Mesenchymal stem cell (in vitro differentiated cells and primary cell): ENCODE results near the gene TMEM183A.

Source experiments
- DNase-seq: peaks from one replicate; pipeline ENCODE4 v3.0.0-alpha.2; 2013
- H2AFZ ChIP-seq: one replicate; pipeline ENCODE4 v1.6.1; 2013; ENCODE audit warnings: low read depth, mild to moderate bottlenecking, control low read depth, inconsistent platforms, low read length, moderate library complexity
- H2AK5ac ChIP-seq: 2 replicates; pipeline ENCODE4 v1.6.1; 2013; ENCODE audit warnings: low read length, moderate library complexity, mild to moderate bottlenecking, inconsistent platforms; ENCODE audit not compliant: severe bottlenecking
- H2BK120ac ChIP-seq: one replicate; pipeline ENCODE4 v1.6.1; 2013; ENCODE audit warnings: low read depth, mild to moderate bottlenecking, inconsistent platforms, low read length, moderate library complexity
- H2BK12ac ChIP-seq, 2 experiments: one replicate each; pipeline ENCODE4 v1.6.1; 2013; ENCODE audit warnings: inconsistent platforms in 2 of 2, low read length in 2 of 2, mild to moderate bottlenecking in 2 of 2, moderate library complexity in 2 of 2, control low read depth in 1 of 2
- H2BK15ac ChIP-seq: one replicate; pipeline ENCODE4 v1.6.1; 2013; ENCODE audit warnings: mild to moderate bottlenecking, low read depth, inconsistent platforms; ENCODE audit not compliant: poor library complexity, severe bottlenecking
- H2BK5ac ChIP-seq: 2 replicates; pipeline ENCODE4 v1.6.1; 2013; ENCODE audit warnings: low read depth, mild to moderate bottlenecking, low read length, control low read depth, inconsistent platforms; ENCODE audit not compliant: poor library complexity, severe bottlenecking
- H3K14ac ChIP-seq, 2 experiments: one replicate each; pipeline ENCODE4 v1.6.1; 2013; ENCODE audit warnings: inconsistent platforms in 2 of 2, low read length in 2 of 2, control low read depth in 1 of 2, mild to moderate bottlenecking in 1 of 2, moderate library complexity in 1 of 2
- H3K18ac ChIP-seq, 2 experiments: one replicate each; pipeline ENCODE4 v1.6.1; 2013; ENCODE audit warnings: inconsistent platforms in 2 of 2, low read length in 2 of 2, control low read depth in 1 of 2, low read depth in 1 of 2, mild to moderate bottlenecking in 1 of 2
- H3K23ac ChIP-seq, 2 experiments: one replicate each; pipeline ENCODE4 v1.6.1; 2013; ENCODE audit warnings: inconsistent platforms in 2 of 2, low read length in 2 of 2, mild to moderate bottlenecking in 2 of 2, moderate library complexity in 2 of 2, control low read depth in 1 of 2
- H3K27ac ChIP-seq: 2 replicates; pipeline ENCODE4 v1.5.1; 2013; ENCODE audit warnings: mild to moderate bottlenecking, moderate library complexity, low read length, control low read depth, inconsistent platforms; ENCODE audit not compliant: poor library complexity, severe bottlenecking
- H3K27me3 ChIP-seq, 2 experiments: 2 replicates each; pipeline versions ENCODE4 v1.6.1 to v1.7.0; 2013; ENCODE audit warnings: low read length in 2 of 2, mild to moderate bottlenecking in 2 of 2, moderate library complexity in 2 of 2, control low read depth in 1 of 2, inconsistent platforms in 1 of 2; ENCODE audit not compliant: control insufficient read depth in 1 of 2, insufficient read depth in 1 of 2
- H3K36me3 ChIP-seq, 2 experiments: 2 replicates each; pipeline versions ENCODE4 v1.6.1 to v1.7.0; 2013; ENCODE audit warnings: low read length in 2 of 2, control low read depth in 1 of 2, inconsistent platforms in 1 of 2, low read depth in 1 of 2, mild to moderate bottlenecking in 1 of 2; ENCODE audit not compliant: insufficient read depth in 2 of 2, control insufficient read depth in 1 of 2
- H3K4ac ChIP-seq, 2 experiments: one replicate each; pipeline ENCODE4 v1.6.1; 2013; ENCODE audit warnings: inconsistent platforms in 2 of 2, low read length in 2 of 2, mild to moderate bottlenecking in 2 of 2, moderate library complexity in 2 of 2, control low read depth in 1 of 2, low read depth in 1 of 2
- H3K4me1 ChIP-seq: 2 replicates; pipeline ENCODE4 v1.6.1; 2013; ENCODE audit warnings: low read depth, low read length, control low read depth; ENCODE audit not compliant: control insufficient read depth, insufficient read depth
- H3K4me2 ChIP-seq: 2 replicates; pipeline ENCODE4 v1.6.1; 2013; ENCODE audit warnings: low read length, mild to moderate bottlenecking, inconsistent platforms; ENCODE audit not compliant: poor library complexity, severe bottlenecking
- H3K4me3 ChIP-seq, 2 experiments: 2 replicates each; pipeline versions ENCODE4 v1.5.1 to v1.7.0; 2013; ENCODE audit warnings: low read length in 2 of 2, mild to moderate bottlenecking in 2 of 2, control low read depth in 1 of 2, low read depth in 1 of 2; ENCODE audit not compliant: insufficient read depth in 1 of 2
- H3K79me1 ChIP-seq: replicated peaks from 2 replicates; pipeline ENCODE4 v1.6.1; 2013; ENCODE audit warnings: mild to moderate bottlenecking, control low read depth, low read length, inconsistent platforms; ENCODE audit not compliant: poor library complexity, severe bottlenecking
- H3K9ac ChIP-seq: 2 replicates; pipeline ENCODE4 v1.7.0; 2013; ENCODE audit warnings: mild to moderate bottlenecking, low read length, moderate library complexity
- H3K9me3 ChIP-seq: 2 replicates; pipeline ENCODE4 v1.7.0; 2013; ENCODE audit warnings: mild to moderate bottlenecking, low read length; ENCODE audit not compliant: control insufficient read depth
- H4K8ac ChIP-seq: one replicate; pipeline ENCODE4 v1.6.1; 2013; ENCODE audit warnings: inconsistent platforms, mild to moderate bottlenecking, low read length, moderate library complexity
- H4K91ac ChIP-seq: one replicate; pipeline ENCODE4 v1.6.1; 2013; ENCODE audit warnings: mild to moderate bottlenecking, low read length, inconsistent platforms
- WGBS: methylation state at CpG from one replicate; pipeline ENCODE4 v1.1.7; 2013; ENCODE audit warnings: mixed read lengths; 5-methylcytosine and 5-hydroxymethylcytosine counted together

The TMEM183A gene

DNA sequence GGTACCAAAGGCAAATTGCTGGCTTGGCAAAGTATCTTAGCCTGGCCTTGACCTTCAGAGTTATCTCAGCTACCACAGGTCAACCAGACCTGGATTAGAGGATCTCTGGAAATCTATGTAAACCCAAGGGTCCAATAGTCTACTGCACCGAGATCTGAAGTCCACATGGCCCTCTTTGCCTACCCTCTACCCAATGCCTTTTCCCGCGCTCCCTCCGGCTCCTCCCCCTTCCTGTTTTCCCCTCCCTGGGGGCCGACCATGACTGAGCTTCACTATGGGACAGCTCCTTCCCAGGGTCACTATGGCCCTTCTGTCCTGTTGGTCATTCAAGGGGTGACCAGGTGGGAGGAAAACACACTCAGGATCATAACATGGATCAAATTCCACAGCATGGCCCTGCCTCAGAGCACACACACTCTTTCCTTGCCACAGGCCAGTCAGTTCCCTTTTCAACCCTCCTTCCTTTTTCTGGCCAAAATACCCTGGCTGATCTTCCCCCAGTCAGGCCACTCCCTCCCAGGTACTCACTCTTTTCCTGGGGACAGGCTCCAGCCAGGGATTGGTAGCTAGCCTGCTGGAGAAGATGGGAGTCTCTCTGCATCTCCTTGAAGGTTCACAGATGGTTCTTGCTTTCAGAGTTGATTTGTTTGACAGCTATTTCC is 19.1 kb upstream of the TMEM183A start:
- WGBS: 81% methylated on average over 5 of the region's 5 CpGs
- no peaks in the 10 kb centered on the region for H3K4me1 ChIP-seq
- H2BK120ac ChIP-seq: no peak overlapping the region
- H3K4ac ChIP-seq: no peak overlapping the region
- H2AFZ ChIP-seq: no peak overlapping the region
- no peak overlapping the region for H4K91ac ChIP-seq
- H3K23ac ChIP-seq: no peak overlapping the region
- no peak overlapping the region for H3K9ac ChIP-seq
- H3K4me2 ChIP-seq: no peak overlapping the region
- no peak for DNase-seq
- H3K79me1 ChIP-seq: no peaks in the 10 kb centered on the region
- no peak overlapping the region for H2BK15ac ChIP-seq
- H3K9me3 ChIP-seq: peaks cover 8% of the 10 kb centered on the region
- H2BK5ac ChIP-seq: no peak overlapping the region
- H2BK12ac ChIP-seq: no peak overlapping the region
- no peak overlapping the region for H2AK5ac ChIP-seq
- no peak overlapping the region for H3K14ac ChIP-seq
- no peaks in the 10 kb centered on the region for H3K36me3 ChIP-seq
- H3K4me3 ChIP-seq: no peak overlapping the region
- H3K18ac ChIP-seq: no peak overlapping the region
- no peak overlapping the region for H3K27ac ChIP-seq
- peaks cover 45 to 59% of the 10 kb centered on the region in 2 experiments for H3K27me3 ChIP-seq
- H4K8ac ChIP-seq: no peak overlapping the region

DNA sequence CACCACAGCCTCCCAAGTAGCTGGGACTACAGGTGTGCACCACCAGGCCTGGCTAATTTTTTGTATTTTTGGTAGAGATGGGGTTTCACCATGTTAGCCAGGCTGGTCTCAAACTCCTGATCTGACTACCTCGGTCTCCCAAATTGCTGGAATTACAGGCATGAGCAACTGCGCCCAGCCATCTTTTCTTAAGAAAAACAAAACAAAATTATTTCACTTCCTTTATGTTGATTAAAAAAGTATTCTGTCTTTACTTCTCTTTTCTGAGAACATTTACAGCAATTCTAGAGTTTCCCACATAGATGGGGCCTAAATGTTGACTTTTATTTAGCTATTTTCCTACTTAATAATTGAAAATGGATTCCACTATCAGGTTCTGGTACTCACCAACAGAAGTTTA is 17.3 kb upstream of the TMEM183A start:
- Histone ChIP-seq H3K4me1 (no peaks in the 10 kb centered on the region), H3K79me1 (no peaks in the 10 kb centered on the region), H2BK5ac (no peak overlapping the region), H2BK15ac (no peak overlapping the region), H2BK120ac (no peak overlapping the region), H4K8ac (no peak overlapping the region), H3K18ac (no peak overlapping the region), H3K27me3 (peaks cover 45 to 60% of the 10 kb centered on the region in 2 experiments), H2BK12ac (no peak overlapping the region), H3K36me3 (no peaks in the 10 kb centered on the region), H3K27ac (no peak overlapping the region), H2AFZ (no peak overlapping the region), H2AK5ac (no peak overlapping the region), H4K91ac (no peak overlapping the region), H3K4me3 (no peak overlapping the region), H3K9me3 (peaks cover 8% of the 10 kb centered on the region), H3K23ac (no peak overlapping the region), H3K4me2 (no peak overlapping the region), H3K14ac (no peak overlapping the region), H3K4ac (no peak overlapping the region), H3K9ac (no peak overlapping the region)
- no peak for DNase-seq
- 100% methylated on average over 1 of the region's 2 CpGs for WGBS

DNA sequence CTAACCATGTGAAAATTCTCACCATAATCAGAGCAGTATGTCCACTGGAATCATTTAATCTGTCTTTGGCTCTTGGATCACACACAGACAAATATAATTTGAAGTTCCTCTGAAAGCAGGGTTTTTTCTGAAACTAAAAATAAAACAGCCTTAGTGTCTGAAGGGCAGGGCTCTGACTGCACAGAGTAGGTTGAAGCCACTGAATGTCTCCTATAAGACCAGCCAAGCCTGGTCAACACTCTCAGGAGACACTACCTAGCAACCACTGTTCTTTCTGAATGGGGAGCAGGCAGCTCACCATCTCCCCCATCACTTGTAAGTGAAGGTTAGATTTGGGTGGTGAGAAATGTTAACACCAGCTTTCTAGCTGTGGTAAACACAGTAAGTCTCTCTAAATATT is 16.1 kb upstream of the TMEM183A start:
- H3K79me1 ChIP-seq: no peaks in the 10 kb centered on the region
- H3K9ac ChIP-seq: no peak overlapping the region
- no peak overlapping the region for H2BK120ac ChIP-seq
- no peak overlapping the region for H4K8ac ChIP-seq
- no peak overlapping the region for H3K18ac ChIP-seq
- H2BK5ac ChIP-seq: no peak overlapping the region
- no peak overlapping the region for H3K4me3 ChIP-seq
- H3K27me3 ChIP-seq: peaks cover 45 to 65% of the 10 kb centered on the region in 2 experiments
- no peak overlapping the region for H2BK15ac ChIP-seq
- no peaks in the 10 kb centered on the region for H3K36me3 ChIP-seq
- no peak overlapping the region for H2BK12ac ChIP-seq
- no peak overlapping the region for H3K4me2 ChIP-seq
- DNase-seq: no peak
- H3K4ac ChIP-seq: no peak overlapping the region
- no peak overlapping the region for H3K27ac ChIP-seq
- H4K91ac ChIP-seq: no peak overlapping the region
- H2AK5ac ChIP-seq: no peak overlapping the region
- H2AFZ ChIP-seq: no peak overlapping the region
- H3K23ac ChIP-seq: no peak overlapping the region
- peaks cover 8% of the 10 kb centered on the region for H3K9me3 ChIP-seq
- no peaks in the 10 kb centered on the region for H3K4me1 ChIP-seq
- no peak overlapping the region for H3K14ac ChIP-seq

DNA sequence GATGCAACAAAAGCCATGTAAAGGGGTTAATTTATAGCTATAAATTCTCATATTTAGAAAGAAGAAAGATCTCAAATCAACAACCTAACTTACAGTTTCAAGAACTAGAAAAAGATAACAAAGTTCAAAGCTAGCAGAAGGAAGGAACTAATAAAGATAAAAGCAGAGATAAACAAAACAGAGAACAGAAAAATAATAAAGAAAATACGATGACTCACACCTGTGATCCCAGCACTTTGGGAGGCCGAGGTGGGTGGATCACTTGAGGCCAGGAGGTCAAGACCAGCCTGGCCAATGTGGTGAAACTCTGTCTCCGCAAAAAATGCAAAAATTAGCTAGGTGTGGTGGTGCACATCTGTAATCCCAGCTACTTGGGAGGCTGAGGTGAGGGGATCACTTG is 12.4 kb upstream of the TMEM183A start:
- no peak for DNase-seq

More for the DNA sequence above, 12.4 kb upstream of the TMEM183A start:
- no peak overlapping the region for H2AK5ac ChIP-seq
- H3K36me3 ChIP-seq: no peaks in the 10 kb centered on the region
- no peak overlapping the region for H3K4ac ChIP-seq
- no peak overlapping the region for H3K4me2 ChIP-seq
- no peak overlapping the region for H2BK120ac ChIP-seq
- no peaks in the 10 kb centered on the region for H3K79me1 ChIP-seq
- no peak overlapping the region for H3K18ac ChIP-seq
- no peak overlapping the region for H3K27ac ChIP-seq
- H4K8ac ChIP-seq: no peak overlapping the region
- no peaks in the 10 kb centered on the region for H3K4me1 ChIP-seq
- no peak overlapping the region for H2BK5ac ChIP-seq
- peaks cover 29 to 55% of the 10 kb centered on the region in 2 experiments for H3K27me3 ChIP-seq
- no peak overlapping the region for H2BK15ac ChIP-seq
- no peak overlapping the region for H4K91ac ChIP-seq
- no peak overlapping the region for H3K4me3 ChIP-seq
- no peak overlapping the region for H3K9ac ChIP-seq
- no peak overlapping the region for H2BK12ac ChIP-seq
- peaks cover 8% of the 10 kb centered on the region for H3K9me3 ChIP-seq
- no peak overlapping the region for H2AFZ ChIP-seq
- WGBS: 64% methylated on average over 3 of the region's 3 CpGs
- H3K23ac ChIP-seq: no peak overlapping the region
- H3K14ac ChIP-seq: no peak overlapping the region
